Measurements from ENCODE around the gene VWA7.

VWA7 gene

DNA sequence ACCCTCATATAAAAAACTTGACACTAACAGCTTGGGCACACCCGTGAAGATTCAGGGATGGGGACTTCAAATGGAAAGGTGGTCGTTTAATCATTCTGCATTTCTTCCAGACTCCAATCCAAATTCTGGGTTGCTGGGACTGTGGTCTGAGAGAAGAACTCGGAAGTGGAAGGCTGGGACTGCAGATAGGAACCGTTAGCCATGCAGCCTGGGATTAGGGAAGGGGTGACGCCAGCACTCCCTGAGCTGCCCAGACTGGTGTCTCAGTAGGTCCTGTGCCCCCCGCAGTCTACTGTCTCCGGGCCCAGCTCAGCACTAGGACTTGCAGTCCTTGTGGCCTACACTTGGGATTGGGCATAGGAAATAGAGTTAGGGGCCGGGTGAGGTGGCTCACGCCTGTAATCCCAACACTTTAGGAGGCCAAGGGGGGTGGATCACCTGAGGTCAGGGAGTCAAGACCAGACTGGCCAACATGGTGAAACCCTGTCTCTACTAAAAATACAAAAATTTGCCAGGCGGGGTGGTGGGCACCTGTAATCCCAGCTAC is 40.3 kb downstream of the VWA7 start:
- DNase-seq (ENCODE audit: low spot score) (no peak), ATAC-seq (ENCODE audit: low read depth) (no peak)
- H3K4me1 ChIP-seq (ENCODE audit: insufficient read depth, poor library complexity, severe bottlenecking) = peaks cover 38% of the 10 kb centered on the region
- TF ChIP-seq, protein P1, sequence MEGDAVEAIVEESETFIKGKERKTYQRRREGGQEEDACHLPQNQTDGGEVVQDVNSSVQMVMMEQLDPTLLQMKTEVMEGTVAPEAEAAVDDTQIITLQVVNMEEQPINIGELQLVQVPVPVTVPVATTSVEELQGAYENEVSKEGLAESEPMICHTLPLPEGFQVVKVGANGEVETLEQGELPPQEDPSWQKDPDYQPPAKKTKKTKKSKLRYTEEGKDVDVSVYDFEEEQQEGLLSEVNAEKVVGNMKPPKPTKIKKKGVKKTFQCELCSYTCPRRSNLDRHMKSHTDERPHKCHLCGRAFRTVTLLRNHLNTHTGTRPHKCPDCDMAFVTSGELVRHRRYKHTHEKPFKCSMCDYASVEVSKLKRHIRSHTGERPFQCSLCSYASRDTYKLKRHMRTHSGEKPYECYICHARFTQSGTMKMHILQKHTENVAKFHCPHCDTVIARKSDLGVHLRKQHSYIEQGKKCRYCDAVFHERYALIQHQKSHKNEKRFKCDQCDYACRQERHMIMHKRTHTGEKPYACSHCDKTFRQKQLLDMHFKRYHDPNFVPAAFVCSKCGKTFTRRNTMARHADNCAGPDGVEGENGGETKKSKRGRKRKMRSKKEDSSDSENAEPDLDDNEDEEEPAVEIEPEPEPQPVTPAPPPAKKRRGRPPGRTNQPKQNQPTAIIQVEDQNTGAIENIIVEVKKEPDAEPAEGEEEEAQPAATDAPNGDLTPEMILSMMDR (IDR thresholded peaks at IDR 0.05; ENCODE audit: poor library complexity, severe bottlenecking) = no peak
- H3K4me3 ChIP-seq (ENCODE audit: severe bottlenecking) = peak overlapping the region; percentile 80
- H3K9me3 ChIP-seq (ENCODE audit: severe bottlenecking) = no peaks in the 10 kb centered on the region
- peaks cover 43% of the 10 kb centered on the region for H3K36me3 ChIP-seq (ENCODE audit: low read depth)
- peak overlapping the region; percentile 93 for H3K27ac ChIP-seq (ENCODE audit: poor library complexity, severe bottlenecking)
- no peaks in the 10 kb centered on the region for H3K27me3 ChIP-seq (ENCODE audit: insufficient read depth, poor library complexity, severe bottlenecking)

- Histone ChIP-seq H3K27me3 (ENCODE audit: insufficient read depth, poor library complexity, severe bottlenecking) (no peaks in the 10 kb centered on the region), H3K9me3 (ENCODE audit: severe bottlenecking) (no peaks in the 10 kb centered on the region), H3K36me3 (ENCODE audit: low read depth) (peaks cover 43% of the 10 kb centered on the region), H3K27ac (ENCODE audit: poor library complexity, severe bottlenecking) (peak within 1 kb of the TSS; percentile 93), H3K4me3 (ENCODE audit: severe bottlenecking) (peak within 1 kb of the TSS; percentile 80), H3K4me1 (ENCODE audit: insufficient read depth, poor library complexity, severe bottlenecking) (peaks cover 38% of the 10 kb centered on the region)
- peak; percentile 90 for DNase-seq (ENCODE audit: low spot score)
- ATAC-seq (ENCODE audit: low read depth) = peak; percentile 55
- TF ChIP-seq, protein P1 (IDR thresholded peaks at IDR 0.05; ENCODE audit: poor library complexity, severe bottlenecking) = no peak
Observed at GRCh38 chr6:31736021-31736767, 40.9 kb downstream of the VWA7 start, which contains the start of gene CLIC1. TSS of gene CLIC1 (minus strand) at chr6:31736530. CDS start at chr6:31736300, 230 bp downstream.

DNA sequence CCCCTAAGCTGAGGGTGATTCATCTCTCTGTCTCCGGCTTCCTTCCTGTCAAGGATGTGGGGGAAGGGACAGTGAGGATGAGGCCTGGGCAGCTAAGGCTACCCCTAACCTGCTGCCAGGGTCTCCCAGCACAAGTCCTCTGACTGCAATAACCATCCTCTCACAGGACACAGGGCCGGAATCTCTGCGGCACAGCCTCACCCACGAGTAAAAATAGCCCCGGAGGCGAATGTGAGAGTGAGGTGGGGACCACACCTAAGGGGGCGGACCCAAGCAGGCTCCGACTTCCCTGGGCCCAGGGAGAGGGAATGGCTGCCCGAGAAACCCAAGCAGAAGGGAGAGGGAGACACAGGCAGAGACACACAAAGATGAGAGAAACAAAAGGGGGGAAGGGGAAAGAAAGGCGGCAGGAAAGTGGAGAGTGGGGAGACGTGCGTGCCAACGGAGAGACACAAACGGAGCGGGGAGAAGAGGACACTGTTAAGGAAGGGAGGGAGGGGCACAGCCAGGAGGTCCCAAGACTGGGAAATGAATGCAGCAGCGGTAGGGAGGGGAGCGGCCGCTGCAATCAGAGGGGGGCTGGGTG is 42.2 kb downstream of the VWA7 start:
- H3K27me3 ChIP-seq (ENCODE audit: insufficient read depth, poor library complexity, severe bottlenecking) = no peaks in the 10 kb centered on the region
- H3K4me1 ChIP-seq (ENCODE audit: insufficient read depth, poor library complexity, severe bottlenecking) = peaks cover 41% of the 10 kb centered on the region
- H3K36me3 ChIP-seq (ENCODE audit: low read depth) = peaks cover 50% of the 10 kb centered on the region

GRCh38 chr6:31734247-31734820 is 42.8 kb downstream of the VWA7 start:
- Histone ChIP-seq H3K4me1 (ENCODE audit: insufficient read depth, poor library complexity, severe bottlenecking) (peaks cover 39% of the 10 kb centered on the region), H3K27ac (ENCODE audit: poor library complexity, severe bottlenecking) (peak overlapping the region; percentile 93), H3K4me3 (ENCODE audit: severe bottlenecking) (peak overlapping the region; percentile 80), H3K27me3 (ENCODE audit: insufficient read depth, poor library complexity, severe bottlenecking) (no peaks in the 10 kb centered on the region), H3K36me3 (ENCODE audit: low read depth) (peaks cover 50% of the 10 kb centered on the region), H3K9me3 (ENCODE audit: severe bottlenecking) (no peaks in the 10 kb centered on the region)
- DNase-seq (ENCODE audit: low spot score) (no peak), ATAC-seq (ENCODE audit: low read depth) (no peak)
- TF ChIP-seq, protein P1 (IDR thresholded peaks at IDR 0.05; ENCODE audit: poor library complexity, severe bottlenecking) = no peak

More for the DNA sequence above, 42.2 kb downstream of the VWA7 start:
- ATAC-seq (ENCODE audit: low read depth) (peak; percentile 38), DNase-seq (ENCODE audit: low spot score) (no peak)
- Histone ChIP-seq H3K4me3 (ENCODE audit: severe bottlenecking) (peak overlapping the region; percentile 80), H3K9me3 (ENCODE audit: severe bottlenecking) (no peaks in the 10 kb centered on the region), H3K27ac (ENCODE audit: poor library complexity, severe bottlenecking) (peak overlapping the region; percentile 93)
- TF ChIP-seq, protein P1 (IDR thresholded peaks at IDR 0.05; ENCODE audit: poor library complexity, severe bottlenecking) = no peak

All from RWPE2 (cell line).